PC-9 (cell line): Measurements from ENCODE around the gene NR4A3. TPM values are rescaled to one million over a fixed set of nuclear protein-coding genes. Genes with fewer than 3 reads are reported as not detected.

ENCODE experiments used
- BruUV-seq: library from RNA; stranded (reverse); fragments of 400-500 nt; replicated peaks from 2 replicates; lab custom pipeline; 2021; lab: Mats Ljungman, UMichigan
- CTCF ChIA-PET: fragments of 300-600 bp; sonication (Branson Sonifier 250); formaldehyde crosslinking; loops from one replicate; lab custom pipeline; 2022; ENCODE audit warnings: antibody characterized with exemption; lab: Charles Lee
- POLR2A ChIA-PET: fragments of 300-600 bp; sonication (Branson Sonifier 250); formaldehyde crosslinking; loops from one replicate; lab custom pipeline; 2022; ENCODE audit warnings: antibody characterized with exemption; ENCODE audit not compliant: unreplicated experiment; lab: Charles Lee
- DNase-seq, 2 experiments: peaks; one replicate each; pipeline versions ENCODE4 v3.0.0 to v3.0.0-alpha.2; 2015 to 2022; ENCODE audit warnings: mixed read lengths in 1 of 2
- H2AFZ ChIP-seq: fragments of 200-600 bp; sonication (generic); 2 replicates; pipeline ENCODE4 v1.8.1; 2017; ENCODE audit warnings: antibody characterized with exemption
- H3F3A ChIP-seq: fragments of 200-600 bp; sonication (generic); 2 replicates; pipeline ENCODE4 v1.8.1; 2017; ENCODE audit warnings: antibody characterized with exemption, mild to moderate bottlenecking, low read depth; ENCODE audit not compliant: insufficient read depth
- H3K27ac ChIP-seq: fragments of 200-600 bp; sonication (generic); 2 replicates; pipeline ENCODE4 v1.6.1; 2016; ENCODE audit warnings: mixed run types
- H3K27me3 ChIP-seq: fragments of 200-600 bp; sonication (generic); 2 replicates; pipeline ENCODE4 v1.6.1; 2016; ENCODE audit warnings: low read depth, mixed run types; ENCODE audit not compliant: insufficient read depth
- H3K36me3 ChIP-seq: fragments of 200-600 bp; sonication (generic); 2 replicates; pipeline ENCODE4 v1.6.1; 2016; ENCODE audit warnings: low read depth, mixed run types
- H3K4me1 ChIP-seq: fragments of 200-600 bp; sonication (generic); replicated peaks from 2 replicates; pipeline ENCODE4 v1.6.1; 2016; ENCODE audit warnings: mixed run types; ENCODE audit not compliant: insufficient read depth
- H3K4me2 ChIP-seq: fragments of 200-600 bp; sonication (generic); 2 replicates; pipeline ENCODE4 v1.6.1; 2017; ENCODE audit warnings: mixed run types
- H3K4me3 ChIP-seq: fragments of 200-600 bp; sonication (generic); 2 replicates; pipeline ENCODE4 v1.6.1; 2016; ENCODE audit warnings: mixed run types
- H3K79me2 ChIP-seq: fragments of 200-600 bp; sonication (generic); 2 replicates; pipeline ENCODE4 v1.6.1; 2017; ENCODE audit warnings: low read depth, mixed run types
- H3K9me2 ChIP-seq: fragments of 200-600 bp; sonication (generic); 2 replicates; pipeline ENCODE4 v1.8.1; 2017; ENCODE audit warnings: mild to moderate bottlenecking; ENCODE audit not compliant: insufficient read depth
- H3K9me3 ChIP-seq: fragments of 200-600 bp; sonication (generic); 2 replicates; pipeline ENCODE4 v1.8.1; 2016; ENCODE audit warnings: low read depth; ENCODE audit not compliant: insufficient read depth
- H4K20me1 ChIP-seq: fragments of 200-600 bp; sonication (generic); 2 replicates; pipeline ENCODE4 v1.8.1; 2017; ENCODE audit not compliant: insufficient read depth
- CTCF ChIP-seq: fragments of 200-600 bp; sonication (generic); conservative IDR thresholded peaks from 2 replicates; pipeline ENCODE4 v1.6.1; 2017; ENCODE audit warnings: mixed run types, antibody characterized with exemption, mild to moderate bottlenecking, moderate library complexity
- EZH2 ChIP-seq: fragments of 200-600 bp; sonication (generic); IDR thresholded peaks from 2 replicates; pipeline ENCODE4 v1.8.0; 2017; ENCODE audit warnings: antibody characterized with exemption, low read depth
- intact Hi-C: fragments of 100-400 bp; cut with micrococcal nuclease; formaldehyde crosslinking; loops from one replicate; pipeline ENCODE4 v1.10.0; 2022; ENCODE audit not compliant: unreplicated experiment
- total RNA-seq: library from RNA; stranded (reverse); gene quantifications from 2 replicates; pipeline ENCODE4 v1.2.3, GENCODE V29; 2021

The NR4A3 gene
- total RNA-seq, 1 experiment from 2014 or later = not detected

- intact Hi-C loops = loop anchor here (2.0 kb wide), 1 partner anchor 280 kb away; the partner anchor contains the start of genes ERP44 and INVS
- peak overlapping the region; percentile 68 for H3K27ac ChIP-seq
- peak overlapping the region; percentile 93 for H3K4me2 ChIP-seq
- peaks cover 9% of the 10 kb centered on the region; the same call in 1 of the 2 replicates for H3F3A ChIP-seq
- TF ChIP-seq CTCF = no peak
- TF ChIP-seq EZH2 = no peak
- peak; percentile 67 to 88 for DNase-seq
- H3K4me1 ChIP-seq = peaks cover 32% of the 10 kb centered on the region
- no peaks in the 10 kb centered on the region for H4K20me1 ChIP-seq
- no peaks in the 10 kb centered on the region for H3K9me2 ChIP-seq
- H3K4me3 ChIP-seq = peak overlapping the region; percentile 87
- peaks cover 14% of the 10 kb centered on the region for H3K27me3 ChIP-seq
- BruUV-seq = no TSS peak
- peak overlapping the region; percentile 89 for H2AFZ ChIP-seq
- ChIA-PET POLR2A (interaction anchor here (0.7 kb wide), 1 partner anchor 697 kb away, joined by 3 read pairs; no protein-coding TSS in a partner anchor), CTCF (interaction anchor here (0.6 kb wide), 1 partner anchor 1897 kb away, joined by 5 read pairs; the partner anchor contains the start of gene TRMO)
- no peaks in the 10 kb centered on the region for H3K9me3 ChIP-seq
- H3K36me3 ChIP-seq = no peaks in the 10 kb centered on the region
- H3K79me2 ChIP-seq = no peaks in the 10 kb centered on the region
Observed at GRCh38 chr9:99819123-99819855, 2.4 kb upstream of the NR4A3 start.

DNA sequence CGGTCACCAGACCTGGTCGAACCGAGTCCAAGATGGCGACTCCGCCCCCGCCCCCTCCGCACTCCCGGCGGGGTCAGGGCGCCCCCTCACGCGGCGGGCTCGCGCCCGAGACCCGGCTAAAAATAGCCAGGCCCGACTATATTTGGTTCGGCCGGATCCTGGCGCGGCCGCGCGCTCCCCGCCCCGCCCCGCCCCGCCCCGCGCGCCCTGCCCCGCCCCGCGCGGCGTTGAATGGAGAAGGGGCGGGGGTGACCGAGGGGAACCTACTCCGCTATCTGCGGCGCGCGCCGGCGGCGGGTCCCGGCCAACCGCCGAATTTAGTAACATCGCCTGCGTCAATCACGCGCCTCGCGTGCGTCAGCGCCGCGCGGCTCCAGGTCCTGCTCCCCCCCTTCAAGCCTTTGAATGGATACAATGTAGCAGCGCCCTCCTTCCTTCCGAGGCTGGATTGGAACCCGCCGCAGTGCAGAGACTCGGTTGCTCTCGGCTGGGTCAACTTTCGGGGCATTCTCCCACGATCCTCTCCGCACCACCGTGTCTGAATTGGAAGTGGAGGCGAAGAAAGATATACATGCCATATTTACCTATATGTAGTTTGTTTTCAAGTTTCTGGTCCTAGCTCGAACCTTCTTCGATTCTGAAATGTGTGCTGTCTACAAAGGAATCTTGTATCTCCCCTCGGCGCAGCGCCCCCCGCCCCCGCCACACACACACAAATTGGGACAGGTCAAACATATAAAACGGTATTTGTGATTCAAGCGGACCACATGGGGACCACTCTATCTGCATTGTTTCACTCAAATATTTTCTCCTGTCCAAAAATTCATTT, 1.6 kb upstream of the NR4A3 start:
- Histone ChIP-seq H3K4me1 (peaks cover 32% of the 10 kb centered on the region), H3K4me2 (peak overlapping the region; percentile 93), H3F3A (peaks cover 9% of the 10 kb centered on the region; the same call in 1 of the 2 replicates), H3K79me2 (no peaks in the 10 kb centered on the region), H3K27ac (peak overlapping the region; percentile 68), H3K27me3 (peaks cover 20% of the 10 kb centered on the region), H4K20me1 (no peaks in the 10 kb centered on the region), H3K9me3 (no peaks in the 10 kb centered on the region), H3K4me3 (peak overlapping the region; percentile 87), H3K36me3 (no peaks in the 10 kb centered on the region), H2AFZ (peak overlapping the region; percentile 94), H3K9me2 (no peaks in the 10 kb centered on the region)
- intact Hi-C loops = loop anchor here (2.0 to 10.0 kb wide), 5 partner anchors 145 to 1577 kb away; partner anchors contain the start of genes ERP44, INVS, MRPL50 and MSANTD3
- TF ChIP-seq CTCF (no peak), EZH2 (no peak)
- BruUV-seq = no TSS peak
- POLR2A ChIA-PET = no interaction called here
- peak; percentile 70 to 89 for DNase-seq
- CTCF ChIA-PET = no interaction called here
